NCI-H2196 treated with DMSO at 0.1 percent for 48 hours (cell line): ENCODE data around the gene ARFIP2.
A peak's percentile ranks its signal among the peaks of the same experiment; 100 is the strongest.

Experiments
- DNase-seq: peaks from one replicate; lab custom pipeline; 2025; ENCODE audit not compliant: unreplicated experiment; lab: John Stamatoyannopoulos, UW

ARFIP2 gene

DNA sequence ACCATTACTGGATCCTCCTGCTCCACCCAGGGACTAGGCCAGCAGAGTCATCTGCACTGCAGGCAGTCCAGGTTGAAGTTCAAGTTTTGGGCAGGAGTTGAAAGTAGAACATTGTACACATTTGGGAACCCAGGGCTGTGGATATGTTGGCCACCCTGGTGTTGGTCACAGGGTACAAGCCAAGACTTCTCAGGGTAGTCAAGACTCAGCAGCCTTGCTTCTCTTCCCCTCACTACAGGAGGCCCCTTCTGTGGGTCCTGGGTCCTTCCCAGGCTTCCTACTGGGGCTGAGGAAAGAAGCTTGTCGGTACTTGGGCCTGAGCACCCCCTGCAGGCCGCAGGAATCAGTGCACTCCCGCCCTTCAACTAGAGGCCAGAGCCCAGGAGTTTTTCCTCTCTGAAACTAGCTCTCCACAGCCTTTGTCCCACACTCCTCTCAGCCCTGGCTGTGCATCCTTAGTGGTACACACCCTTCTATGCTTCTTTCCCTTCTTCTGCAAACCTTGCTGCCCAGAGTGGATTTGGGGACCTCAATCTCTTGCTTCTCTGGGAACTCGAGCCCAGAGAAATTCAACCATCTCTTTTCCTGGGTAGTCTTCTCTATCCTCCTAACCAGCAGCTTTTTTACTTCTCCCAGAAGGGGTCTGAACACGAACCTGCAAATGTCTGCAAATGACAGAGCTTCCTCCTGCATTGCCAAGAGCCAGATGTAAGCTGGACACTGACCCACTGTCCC is 37.7 kb downstream of the ARFIP2 start:
- DNase-seq, result no peak

DNA sequence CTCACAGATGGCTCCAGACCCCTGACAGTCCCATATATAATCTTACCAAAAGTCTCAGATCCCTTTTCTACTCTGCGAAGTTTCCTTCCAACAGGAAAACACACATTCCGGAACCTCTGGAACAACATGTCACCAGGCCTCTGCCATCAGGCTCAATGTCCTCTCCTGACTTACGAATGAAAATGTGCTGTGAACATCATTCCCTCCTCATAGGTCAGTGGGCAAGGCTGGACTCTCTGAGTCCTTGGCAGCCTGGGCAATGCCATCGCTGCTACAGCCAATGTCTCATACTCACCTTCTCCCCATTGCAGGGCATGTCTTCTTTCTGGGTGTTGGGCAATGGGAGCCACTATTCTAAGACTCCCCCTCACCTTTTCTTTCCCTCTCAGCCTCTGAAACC is 38.7 kb downstream of the ARFIP2 start:
- DNase-seq, result no peak

DNA sequence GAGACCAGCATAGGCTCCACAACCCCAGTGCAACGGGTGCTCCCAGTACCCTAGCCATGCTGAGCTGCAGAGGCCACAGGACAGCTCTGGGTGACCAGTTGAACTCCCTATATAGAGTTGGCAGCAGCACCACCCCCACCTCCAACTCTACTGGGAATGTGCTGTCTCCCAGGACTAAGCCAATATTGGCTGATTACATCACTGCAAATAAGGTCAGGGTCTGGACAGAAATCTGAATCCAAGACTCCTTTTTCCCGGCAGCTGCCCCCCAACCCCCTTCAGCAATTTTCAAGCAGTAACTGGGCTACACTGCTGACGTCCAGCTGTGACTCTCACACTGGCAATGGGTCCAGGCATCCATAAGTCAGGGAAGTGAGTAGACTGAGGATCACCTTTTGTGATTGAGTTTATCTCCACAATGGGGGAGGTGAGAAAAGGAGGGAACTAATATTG is 40.2 kb downstream of the ARFIP2 start, which contains the start of gene HPX:
Gene HPX, minus strand, starts transcription at position 82 of the 453 bp plus-strand sequence. Its CDS starts 24 bp downstream, at position 58.
- no peak for DNase-seq

DNA sequence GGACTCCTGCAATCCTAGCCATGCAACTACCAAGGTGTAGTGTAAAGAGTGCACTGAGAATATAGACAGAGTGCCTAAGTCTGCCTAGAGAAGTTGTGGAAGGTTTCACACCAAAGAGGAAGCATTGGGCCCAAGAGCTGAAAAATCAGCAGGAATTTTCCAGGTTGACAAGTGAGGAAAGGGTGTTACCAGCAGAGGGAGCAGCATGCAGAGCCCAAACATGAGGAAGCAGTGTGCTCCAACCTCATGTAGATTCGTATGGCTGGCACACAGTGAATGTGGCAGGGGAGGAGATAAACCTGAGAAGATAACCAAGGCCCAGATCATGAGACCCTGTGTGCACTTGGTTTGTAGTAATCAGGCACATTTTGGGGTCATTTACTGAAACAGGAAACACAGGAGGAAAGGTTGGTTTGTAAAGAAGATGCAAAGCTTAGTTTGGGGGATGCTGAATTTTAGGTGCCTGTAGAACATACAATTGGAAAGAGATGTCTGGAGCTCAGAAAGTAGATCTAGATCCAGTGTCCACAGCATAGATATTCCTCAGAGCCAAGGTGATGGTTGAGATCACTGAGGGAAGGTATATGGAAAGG is 42.1 kb downstream of the ARFIP2 start:
- peak; percentile 64 for DNase-seq

DNA sequence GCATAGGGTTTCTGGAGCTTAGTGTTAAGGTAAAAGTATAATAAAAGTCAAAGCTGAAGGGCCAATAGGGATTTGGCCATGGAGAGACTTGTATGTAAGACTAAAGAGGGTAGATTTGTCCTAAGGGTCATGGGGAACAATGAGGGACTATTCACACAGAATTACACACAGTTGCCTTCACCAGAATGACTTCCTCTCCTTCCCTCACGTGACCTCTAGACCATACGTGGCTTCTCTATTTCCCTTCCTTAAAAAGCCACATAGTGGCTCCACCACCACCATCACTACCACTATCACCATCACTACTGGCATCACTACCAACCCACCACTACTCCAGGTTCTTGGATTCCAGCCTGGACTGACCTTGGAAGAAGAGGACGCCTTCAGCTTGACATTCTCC is 43.1 kb downstream of the ARFIP2 start:
- no peak for DNase-seq

DNA sequence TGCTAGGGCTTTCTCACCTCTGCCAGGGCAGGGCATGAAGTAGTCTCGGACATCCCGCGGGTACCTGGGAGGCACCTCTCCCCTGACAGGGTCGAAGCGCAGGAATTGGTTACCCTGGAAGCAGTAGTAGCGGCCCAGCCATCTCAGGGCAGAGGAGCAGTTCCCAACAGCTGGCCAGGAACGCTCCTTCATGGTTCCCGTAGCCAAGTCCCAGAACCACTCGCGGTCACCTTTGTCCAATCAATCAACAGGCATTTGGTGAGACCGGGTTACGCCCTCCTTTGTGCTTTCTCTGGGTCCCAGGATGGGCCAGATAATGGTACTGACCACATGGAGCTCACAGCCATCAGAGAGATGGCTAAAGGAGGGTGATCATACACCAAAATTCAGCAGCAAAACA is 43.7 kb downstream of the ARFIP2 start:
- no peak for DNase-seq

DNA sequence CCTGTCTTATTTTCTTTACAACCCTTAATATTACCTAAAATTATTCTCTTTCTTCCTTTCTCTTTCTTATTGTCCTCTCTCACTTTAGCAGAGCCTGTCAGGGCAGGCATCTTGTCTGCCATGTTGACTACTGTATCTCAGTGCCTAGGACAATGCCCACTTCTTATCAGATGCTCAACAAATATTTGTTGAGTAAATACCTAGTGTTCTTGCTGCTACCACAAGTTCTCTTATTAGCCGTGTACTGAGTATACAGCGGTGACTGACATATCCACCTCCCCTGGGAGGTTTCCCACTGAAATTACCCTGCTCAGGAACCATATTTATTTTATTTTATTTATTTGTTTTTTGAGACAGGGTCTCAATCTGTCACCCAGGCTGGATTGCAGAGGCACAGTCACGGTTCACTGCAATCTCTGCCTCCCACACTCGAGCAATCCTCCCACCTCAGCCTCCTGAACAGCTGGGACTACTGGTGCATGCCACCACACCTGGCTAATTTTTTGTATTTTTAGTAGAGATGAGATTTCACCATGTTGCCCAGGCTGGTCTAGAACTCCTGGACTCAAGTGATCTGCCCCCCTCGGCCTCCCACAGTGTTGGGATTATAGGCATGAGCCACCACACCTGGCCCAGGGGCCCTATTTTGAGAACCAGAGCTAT is 47.0 kb downstream of the ARFIP2 start:
- no peak for DNase-seq

DNA sequence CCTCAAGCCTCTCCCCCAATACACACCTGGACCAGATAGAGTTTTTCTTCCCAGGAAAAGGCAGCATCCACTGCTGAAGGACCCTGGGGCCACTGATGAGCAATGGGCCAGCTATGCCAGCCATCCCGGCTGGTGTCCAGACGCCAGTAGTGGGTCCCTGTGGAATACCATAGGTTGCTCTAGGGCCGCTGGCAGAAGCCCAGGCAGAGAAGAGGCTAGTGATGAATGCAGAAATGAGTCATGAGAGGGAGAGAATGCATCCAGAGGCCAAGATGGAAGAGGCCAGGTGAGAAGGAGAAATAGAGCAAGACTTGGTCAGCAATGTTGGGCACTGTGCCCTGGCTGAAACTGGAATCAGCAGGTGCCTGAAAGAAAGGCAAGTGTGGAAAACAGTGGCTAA is 49.3 kb downstream of the ARFIP2 start:
- peak; percentile 56 for DNase-seq

DNA sequence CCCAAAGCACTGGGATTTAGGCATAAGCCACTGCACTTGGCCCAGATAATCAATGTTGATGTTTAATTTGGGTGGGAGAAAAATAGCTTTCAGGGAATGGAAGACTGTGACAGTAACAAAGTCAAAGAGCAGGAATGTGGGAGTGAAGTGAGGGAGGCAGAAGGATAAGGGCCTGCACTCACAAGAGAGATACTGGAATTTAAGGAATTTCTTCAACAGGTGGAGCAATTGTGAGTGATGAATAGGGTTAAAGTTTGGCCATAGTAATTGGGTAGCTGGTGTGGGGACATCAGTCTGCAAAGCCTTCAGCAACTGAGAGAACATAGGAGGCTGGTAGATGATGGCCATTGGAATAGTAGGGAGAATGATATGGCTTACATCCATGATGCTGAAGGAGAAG is 53.6 kb downstream of the ARFIP2 start:
- no peak for DNase-seq
